Neuronal stem cell (in vitro differentiated cells): ENCODE measurements around the gene GPSM3.

Source experiments
- DNase-seq: peaks from one replicate; pipeline ENCODE4 v3.0.0-alpha.2; 2013; ENCODE audit warnings: low spot score
- H2AFZ ChIP-seq: one replicate; pipeline ENCODE4 v1.6.1; 2013; ENCODE audit warnings: mild to moderate bottlenecking, low read length, inconsistent platforms
- H2AK5ac ChIP-seq: 2 replicates; pipeline ENCODE4 v1.6.1; 2013; ENCODE audit warnings: low read depth, mild to moderate bottlenecking, inconsistent platforms, low read length, moderate library complexity, mixed read lengths
- H2BK120ac ChIP-seq: 2 replicates; pipeline ENCODE4 v1.6.1; 2013; ENCODE audit warnings: low read depth, mild to moderate bottlenecking, inconsistent platforms, low read length, moderate library complexity, mixed read lengths
- H2BK12ac ChIP-seq: one replicate; pipeline ENCODE4 v1.6.1; 2013; ENCODE audit warnings: low read length, inconsistent platforms
- H2BK15ac ChIP-seq: 2 replicates; pipeline ENCODE4 v1.6.1; 2013; ENCODE audit warnings: mild to moderate bottlenecking, low read length, inconsistent platforms, mixed read lengths
- H2BK5ac ChIP-seq: one replicate; pipeline ENCODE4 v1.6.1; 2013; ENCODE audit warnings: inconsistent platforms, mild to moderate bottlenecking, low read length, moderate library complexity
- H3K14ac ChIP-seq: one replicate; pipeline ENCODE4 v1.6.1; 2013; ENCODE audit warnings: low read length, inconsistent platforms
- H3K18ac ChIP-seq: 2 replicates; pipeline ENCODE4 v1.6.1; 2013; ENCODE audit warnings: low read length, inconsistent platforms
- H3K23ac ChIP-seq: 2 replicates; pipeline ENCODE4 v1.6.1; 2013; ENCODE audit warnings: low read depth, mild to moderate bottlenecking, mixed read lengths, low read length, inconsistent platforms; ENCODE audit not compliant: poor library complexity
- H3K27ac ChIP-seq: replicated peaks from 3 replicates; pipeline ENCODE4 v1.5.1; 2013; ENCODE audit warnings: low read length, inconsistent platforms
- H3K27me3 ChIP-seq, 3 experiments: 2 replicates each; pipeline ENCODE4 v1.6.1; 2013; ENCODE audit warnings: low read length in 3 of 3, mild to moderate bottlenecking in 2 of 3, inconsistent platforms in 1 of 3, low read depth in 1 of 3, mixed read lengths in 1 of 3, moderate library complexity in 1 of 3; ENCODE audit not compliant: control insufficient read depth in 3 of 3, insufficient read depth in 3 of 3
- H3K36me3 ChIP-seq, 2 donors: replicated peaks in 1 of 2; 2 replicates each; pipeline ENCODE4 v1.6.1; 2013; ENCODE audit warnings: low read length in 2 of 2; ENCODE audit not compliant: control insufficient read depth in 2 of 2, insufficient read depth in 2 of 2
- H3K4ac ChIP-seq: 2 replicates; pipeline ENCODE4 v1.6.1; 2013; ENCODE audit warnings: inconsistent platforms, mild to moderate bottlenecking, low read length, moderate library complexity
- H3K4me1 ChIP-seq, 2 donors: 1 replicate in 1 of 2; 2 replicates in 1 of 2; pipeline ENCODE4 v1.6.1; 2013; ENCODE audit warnings: low read length in 2 of 2, low read depth in 1 of 2; ENCODE audit not compliant: control insufficient read depth in 2 of 2, insufficient read depth in 1 of 2
- H3K4me2 ChIP-seq: one replicate; pipeline ENCODE4 v1.6.1; 2013; ENCODE audit warnings: mild to moderate bottlenecking, low read length, inconsistent platforms; ENCODE audit not compliant: insufficient read depth, poor library complexity, severe bottlenecking
- H3K4me3 ChIP-seq, 2 donors: 2 replicates each; pipeline ENCODE4 v1.5.1; 2013; ENCODE audit warnings: low read length in 2 of 2, mild to moderate bottlenecking in 2 of 2, inconsistent platforms in 1 of 2, moderate library complexity in 1 of 2
- H3K79me1 ChIP-seq: one replicate; pipeline ENCODE4 v1.6.1; 2013; ENCODE audit warnings: low read depth, mild to moderate bottlenecking, inconsistent platforms, low read length, moderate library complexity
- H3K9ac ChIP-seq: one replicate; pipeline ENCODE4 v1.6.1; 2013; ENCODE audit warnings: mild to moderate bottlenecking, low read depth, low read length, inconsistent platforms; ENCODE audit not compliant: poor library complexity
- H3K9me3 ChIP-seq, 2 donors: replicated peaks in 1 of 2; 2 replicates each; pipeline versions ENCODE3 to v1.6.1; 2013; ENCODE audit warnings: low read length in 2 of 2, mild to moderate bottlenecking in 2 of 2, inconsistent platforms in 1 of 2, low read depth in 1 of 2, mixed read lengths in 1 of 2, moderate library complexity in 1 of 2; ENCODE audit not compliant: control insufficient read depth in 2 of 2, insufficient read depth in 1 of 2
- H4K8ac ChIP-seq: one replicate; pipeline ENCODE4 v1.6.1; 2013; ENCODE audit warnings: low read depth, mild to moderate bottlenecking, inconsistent platforms, low read length, moderate library complexity
- H4K91ac ChIP-seq: one replicate; pipeline ENCODE4 v1.6.1; 2013; ENCODE audit warnings: low read length, low read depth, mild to moderate bottlenecking, inconsistent platforms; ENCODE audit not compliant: poor library complexity
- WGBS, 2 donors: extraction: QIAGEN DNeasy Blood & Tissue Kit; methylation state at CpG; one replicate each; pipeline ENCODE4 v1.1.7; 2013; ENCODE audit warnings: missing lambda C conversion rate in 2 of 2, mixed read lengths in 1 of 2; ENCODE audit not compliant: insufficient read length in 2 of 2, insufficient replicate concordance in 1 of 2; ENCODE audit errors: extremely low coverage in 2 of 2; 5-methylcytosine and 5-hydroxymethylcytosine counted together

GPSM3 gene

DNA sequence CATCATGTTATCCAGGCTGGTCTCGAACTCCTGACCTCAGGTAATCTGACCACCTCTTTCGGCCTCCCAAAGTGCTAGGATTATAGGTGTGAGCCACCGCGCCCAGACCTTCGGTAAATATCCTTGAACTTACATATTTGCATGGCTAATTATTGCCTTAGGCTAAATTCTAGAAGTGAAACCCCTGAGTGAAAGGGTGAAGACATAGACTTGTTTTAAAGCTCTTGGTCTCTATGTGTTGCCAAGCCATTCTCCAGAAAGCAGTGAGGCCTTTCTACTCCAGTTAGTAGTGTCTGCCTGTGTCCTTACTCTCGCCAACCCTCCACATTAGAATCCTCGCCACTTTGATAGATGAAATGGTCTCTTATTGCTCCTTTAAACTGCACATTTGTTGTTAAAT lies 34.0 kb upstream of the GPSM3 start:
- no peaks in the 10 kb centered on the region for H3K79me1 ChIP-seq
- no peak overlapping the region for H3K27ac ChIP-seq
- no peak overlapping the region for H3K4ac ChIP-seq
- DNase-seq: no peak
- no peak overlapping the region for H4K8ac ChIP-seq
- no peak overlapping the region for H2BK5ac ChIP-seq
- H3K4me2 ChIP-seq: no peak overlapping the region
- peaks cover 0 to 22% (median 0%) of the 10 kb centered on the region in 3 experiments for H3K27me3 ChIP-seq
- no peak overlapping the region for H3K9ac ChIP-seq
- no peaks in the 10 kb centered on the region for H3K36me3 ChIP-seq
- no peak overlapping the region for H3K18ac ChIP-seq
- no peak overlapping the region for H3K4me3 ChIP-seq
- peaks cover 5 to 16% of the 10 kb centered on the region in 2 donors for H3K4me1 ChIP-seq
- H2AFZ ChIP-seq: no peak overlapping the region
- no CpG with 5 or more reads among the region's 7 CpGs for WGBS, 2 donors
- no peak overlapping the region for H2BK15ac ChIP-seq
- no peak overlapping the region for H2AK5ac ChIP-seq
- H2BK120ac ChIP-seq: no peak overlapping the region
- no peak overlapping the region for H4K91ac ChIP-seq
- no peaks in the 10 kb centered on the region for H3K9me3 ChIP-seq
- H2BK12ac ChIP-seq: no peak overlapping the region
- no peak overlapping the region for H3K14ac ChIP-seq
- H3K23ac ChIP-seq: no peak overlapping the region

DNA sequence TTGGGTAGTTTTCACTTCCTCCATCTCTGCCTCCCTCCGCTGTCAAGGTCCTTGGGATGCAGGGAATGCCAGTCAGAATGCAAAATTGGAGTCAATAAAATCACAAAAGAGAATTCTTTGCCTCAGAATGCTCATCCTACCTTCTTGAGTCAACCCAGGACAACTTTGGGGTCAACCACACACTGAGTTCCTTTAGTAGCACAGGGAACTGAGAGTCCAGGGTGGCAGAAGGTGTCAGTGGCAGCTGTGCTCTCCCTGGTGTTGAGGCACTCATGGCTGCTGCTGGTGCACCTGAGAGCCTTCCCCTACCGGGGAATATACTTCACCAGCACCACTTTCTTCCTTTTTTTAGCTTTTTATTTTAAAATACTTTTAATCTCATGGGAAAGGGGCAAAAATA lies 32.3 kb upstream of the GPSM3 start:
- no peak overlapping the region for H4K91ac ChIP-seq
- H3K18ac ChIP-seq: no peak overlapping the region
- no peak overlapping the region for H2AK5ac ChIP-seq
- no peaks in the 10 kb centered on the region for H3K9me3 ChIP-seq
- WGBS, 2 donors: no CpG with 5 or more reads among the region's 2 CpGs
- H2BK5ac ChIP-seq: no peak overlapping the region
- no peak overlapping the region for H2BK15ac ChIP-seq
- no peak overlapping the region for H3K4me3 ChIP-seq
- H3K79me1 ChIP-seq: no peaks in the 10 kb centered on the region
- H3K4me2 ChIP-seq: no peak overlapping the region
- no peaks in the 10 kb centered on the region for H3K36me3 ChIP-seq
- H2BK120ac ChIP-seq: no peak overlapping the region
- no peak overlapping the region for H3K23ac ChIP-seq
- peaks cover 0 to 23% (median 0%) of the 10 kb centered on the region in 3 experiments for H3K27me3 ChIP-seq
- no peak for DNase-seq
- no peak overlapping the region for H2AFZ ChIP-seq
- no peak overlapping the region for H2BK12ac ChIP-seq
- H3K4me1 ChIP-seq: peaks cover 5 to 16% of the 10 kb centered on the region in 2 donors
- no peak overlapping the region for H3K4ac ChIP-seq
- no peak overlapping the region for H3K14ac ChIP-seq
- no peak overlapping the region for H3K9ac ChIP-seq
- no peak overlapping the region for H4K8ac ChIP-seq
- no peak overlapping the region for H3K27ac ChIP-seq

DNA sequence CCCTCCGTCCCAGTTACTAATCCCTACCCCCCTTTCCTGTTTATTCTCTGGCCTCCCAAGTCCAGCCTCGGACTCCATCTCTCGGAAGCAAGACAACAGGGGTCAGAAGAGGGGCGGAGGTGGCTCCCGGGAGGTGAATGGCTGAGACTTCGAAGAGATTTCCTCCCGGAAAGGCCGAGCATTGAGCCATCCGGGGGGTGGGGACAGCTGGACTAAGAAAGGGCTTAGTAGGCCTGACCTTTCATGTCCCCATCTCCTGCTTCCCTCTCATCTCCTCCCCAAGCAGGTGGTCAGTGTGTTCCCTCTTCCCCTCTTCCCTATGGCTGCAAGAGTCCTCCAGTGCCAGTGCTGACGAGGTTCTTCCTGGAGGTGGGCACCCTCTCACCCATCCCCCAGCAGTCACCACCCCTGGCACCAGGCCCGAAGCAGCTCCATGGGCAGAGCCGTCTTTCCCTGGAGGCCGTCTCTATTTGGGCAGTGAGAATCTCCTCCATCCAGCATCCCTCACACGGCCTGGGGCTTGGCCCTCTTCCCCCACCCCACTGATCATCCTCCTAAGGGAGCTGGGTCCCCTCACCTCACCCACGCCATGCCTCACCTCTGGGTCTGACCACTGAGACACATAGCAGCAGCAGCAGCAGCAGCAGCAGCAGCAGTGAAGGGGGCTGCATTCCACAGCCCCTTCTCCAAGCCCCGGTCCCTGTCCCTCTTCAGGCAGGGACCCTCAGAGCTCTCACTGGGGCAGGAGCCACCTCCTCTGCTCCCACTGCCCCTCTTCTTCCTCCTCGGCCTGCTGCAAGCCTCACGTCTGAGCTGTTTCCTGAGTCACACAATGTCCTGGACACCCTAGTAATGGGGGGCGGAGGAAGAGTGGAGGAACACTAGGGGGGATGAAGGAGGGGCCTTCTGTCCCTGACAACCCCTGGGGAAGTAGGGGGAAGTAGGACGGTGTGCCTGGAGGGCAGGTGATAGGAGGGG lies 31.1 kb upstream of the GPSM3 start, which contains the start of gene NOTCH4:
Gene NOTCH4, minus strand, starts transcription at position 810 of the 978 bp plus-strand sequence. Its CDS starts 139 bp downstream, at position 671.
- no peak for DNase-seq
- WGBS, 2 donors: no CpG with 5 or more reads among the region's 20 CpGs
- Histone ChIP-seq H4K8ac (peak within 1 kb of the TSS; percentile 93), H3K4me2 (no peak within 1 kb of the TSS), H3K4me1 (peaks cover 5 to 16% of the 10 kb centered on the region in 2 donors), H2BK15ac (peak within 1 kb of the TSS; percentile 62), H3K36me3 (no peaks in the 10 kb centered on the region), H3K9me3 (no peaks in the 10 kb centered on the region), H3K9ac (peak within 1 kb of the TSS; percentile 65), H3K27ac (no peak within 1 kb of the TSS), H3K23ac (peak within 1 kb of the TSS; percentile 16), H2BK12ac (peak within 1 kb of the TSS; percentile 93), H3K14ac (no peak within 1 kb of the TSS), H3K4me3 (no peak within 1 kb of the TSS), H2AFZ (peak within 1 kb of the TSS; percentile 72), H3K27me3 (peaks cover 0 to 30% (median 0%) of the 10 kb centered on the region in 3 experiments), H4K91ac (peak within 1 kb of the TSS; percentile 82), H2BK5ac (peak within 1 kb of the TSS; percentile 2), H2AK5ac (peak within 1 kb of the TSS; percentile 94), H2BK120ac (peak within 1 kb of the TSS; percentile 37), H3K4ac (peak within 1 kb of the TSS; percentile 87), H3K18ac (peak within 1 kb of the TSS; percentile 97), H3K79me1 (no peaks in the 10 kb centered on the region)
